Prostate gland (tissue), 2 donors: ENCODE data around the gene ZCCHC7.

Experiments
- CTCF ChIP-seq, 4 experiments: fragments of 200-600 bp in 2 of 4; fragments of 450-650 bp in 2 of 4; sonication (generic) in 2 of 4; IDR thresholded peaks; 1 replicate in 3 of 4; 2 replicates in 1 of 4; pipeline ENCODE4 v1.5.1; 2016 to 2019; ENCODE audit warnings: antibody characterized with exemption in 4 of 4, mild to moderate bottlenecking in 2 of 4, moderate library complexity in 2 of 4
- POLR2AphosphoS5 ChIP-seq: sonication (generic); formaldehyde crosslinking; IDR thresholded peaks from one replicate; pipeline ENCODE4 v1.6.1; 2017; ENCODE audit warnings: antibody characterized with exemption

GRCh38 chr9:37337301-37337890, 217.0 kb downstream of the ZCCHC7 start:
- TF ChIP-seq CTCF (IDR thresholded peaks at IDR 0.05), result no peak
- TF ChIP-seq POLR2AphosphoS5, result no peak
